ENCODE results near the gene FBXL7. TPM values are rescaled to one million over a fixed set of nuclear protein-coding genes. Genes with fewer than 3 reads are reported as not detected.

FBXL7 gene
- total RNA-seq, 1 donor from 2014 or later: 12.2 TPM

- no peak for DNase-seq (ENCODE audit: low spot score)
These were observed 204.5 kb downstream of the FBXL7 start for GRCh38 chr5:15704397-15704947.

GRCh38 chr5:15707631-15708030 is 207.7 kb downstream of the FBXL7 start:
- DNase-seq (ENCODE audit: low spot score): no peak

GRCh38 chr5:15711892-15712291 is 211.9 kb downstream of the FBXL7 start:
- no peak for DNase-seq (ENCODE audit: low spot score)

GRCh38 chr5:15715535-15715934 is 215.6 kb downstream of the FBXL7 start:
- no peak for DNase-seq (ENCODE audit: low spot score)

GRCh38 chr5:15715967-15716366 is 216.0 kb downstream of the FBXL7 start:
- DNase-seq (ENCODE audit: low spot score): no peak

DNA sequence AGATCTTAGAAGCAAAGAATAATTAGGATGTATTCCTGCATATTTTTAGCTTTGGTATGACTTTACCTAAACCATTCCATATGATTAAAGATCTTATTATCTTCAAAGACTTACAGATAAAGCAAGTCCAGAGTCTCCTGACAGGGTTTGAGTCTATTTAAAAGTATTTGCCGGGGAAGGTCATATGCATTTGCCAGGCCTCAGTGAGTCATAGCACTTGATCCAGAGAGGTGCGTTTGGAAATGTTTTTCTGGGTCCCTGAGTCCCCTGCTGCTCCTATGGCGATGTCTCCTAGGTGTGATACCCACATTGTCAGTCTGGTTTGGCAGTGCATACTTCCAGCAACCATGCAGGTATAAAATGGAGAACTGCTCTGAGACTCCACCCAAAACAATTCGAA is 217.0 kb downstream of the FBXL7 start:
- DNase-seq (ENCODE audit: low spot score): no peak

DNA sequence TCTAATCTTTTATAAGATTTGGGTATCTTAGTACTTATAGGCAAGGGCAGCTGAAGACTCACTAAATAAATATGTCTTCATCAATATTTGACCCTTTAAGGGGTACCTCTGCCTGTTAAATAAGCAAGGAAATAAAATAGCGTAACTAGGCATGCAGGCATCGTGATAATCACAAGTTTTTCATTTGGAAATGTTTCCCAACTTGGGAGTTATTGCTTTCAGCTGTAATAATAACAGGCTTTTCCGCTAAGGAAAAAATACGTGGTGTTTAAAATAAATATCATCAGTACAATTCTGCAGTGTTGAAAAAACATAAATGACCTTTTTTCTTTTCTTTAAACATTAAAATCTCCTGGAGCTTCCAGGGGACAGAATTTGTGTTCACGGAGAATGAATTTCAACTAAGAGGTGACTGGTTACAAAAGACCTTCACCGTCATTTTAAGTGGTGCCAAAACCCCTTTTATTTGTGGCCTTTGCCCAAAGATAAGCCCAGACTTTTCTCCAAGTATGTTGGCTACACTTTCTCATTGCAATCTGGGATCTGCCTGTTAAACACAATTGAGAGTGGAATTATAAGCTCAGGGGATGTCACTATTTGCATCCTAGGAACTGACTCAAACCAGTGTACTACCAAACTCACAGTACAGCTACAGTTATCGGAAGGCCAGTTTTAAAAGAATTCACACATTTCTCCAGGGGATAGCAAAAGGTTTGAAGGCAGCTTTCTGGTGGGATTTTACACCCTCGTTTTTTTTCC is 218.6 kb downstream of the FBXL7 start:
- DNase-seq (ENCODE audit: low spot score): no peak

DNA sequence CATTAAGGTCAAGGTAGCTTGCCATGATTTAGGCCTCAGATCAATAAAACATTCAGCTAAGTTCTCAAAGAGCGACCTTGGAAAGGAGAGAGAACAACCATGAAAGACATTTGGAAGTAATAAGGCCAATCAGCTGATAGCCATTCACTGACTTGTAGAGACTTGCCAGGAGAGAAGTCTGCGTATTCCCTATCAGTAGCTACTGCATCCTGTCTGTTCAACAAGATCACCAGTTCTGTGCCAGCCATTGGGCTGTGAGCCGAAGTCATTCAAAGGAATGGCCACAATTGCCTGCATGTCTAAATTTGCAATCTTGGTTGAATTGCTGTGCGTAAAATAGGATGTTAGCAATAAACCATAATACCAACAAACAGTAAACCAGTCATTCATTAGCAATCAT is 219.8 kb downstream of the FBXL7 start:
- DNase-seq (ENCODE audit: low spot score): no peak

DNA sequence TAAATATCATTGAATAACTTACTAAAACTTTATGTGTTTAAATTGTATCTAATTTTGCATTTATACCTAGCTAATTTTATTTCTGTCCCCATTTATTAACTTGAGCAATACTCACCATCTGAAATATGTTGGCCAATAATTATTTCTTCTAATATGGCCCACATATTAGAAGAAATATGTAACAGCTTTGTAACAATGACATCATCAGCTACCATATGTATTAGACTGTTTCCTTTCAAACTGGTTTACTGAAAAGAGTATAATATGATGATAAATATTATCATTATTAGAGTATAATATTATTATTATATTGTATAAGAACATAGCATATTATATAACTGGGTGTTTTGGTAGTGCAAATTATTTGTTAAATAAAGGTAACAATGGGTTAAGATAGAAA is 220.5 kb downstream of the FBXL7 start:
- no peak for DNase-seq (ENCODE audit: low spot score)

GRCh38 chr5:15722305-15722704 is 222.3 kb downstream of the FBXL7 start:
- no peak for DNase-seq (ENCODE audit: low spot score)

GRCh38 chr5:15727375-15727774 is 227.4 kb downstream of the FBXL7 start:
- DNase-seq (ENCODE audit: low spot score): no peak

DNA sequence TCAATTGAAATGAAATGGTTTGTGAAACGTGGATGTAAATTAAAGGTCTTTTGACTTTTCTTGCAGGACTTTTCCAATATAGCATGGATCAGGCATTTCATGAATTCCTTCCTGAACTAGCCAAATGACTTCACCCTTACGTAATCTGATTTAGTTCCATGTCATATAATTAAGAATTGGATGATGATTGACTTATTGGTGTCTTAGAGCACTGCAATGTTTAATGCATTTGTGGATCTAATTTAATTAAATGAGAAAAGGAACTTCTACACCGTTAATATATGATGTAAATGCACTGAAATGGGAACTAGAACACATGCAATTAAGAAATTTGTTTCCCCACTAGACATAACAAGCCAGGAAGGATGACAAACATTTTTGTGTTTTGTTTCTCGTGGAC is 228.8 kb downstream of the FBXL7 start:
- no peak for DNase-seq (ENCODE audit: low spot score)

DNA sequence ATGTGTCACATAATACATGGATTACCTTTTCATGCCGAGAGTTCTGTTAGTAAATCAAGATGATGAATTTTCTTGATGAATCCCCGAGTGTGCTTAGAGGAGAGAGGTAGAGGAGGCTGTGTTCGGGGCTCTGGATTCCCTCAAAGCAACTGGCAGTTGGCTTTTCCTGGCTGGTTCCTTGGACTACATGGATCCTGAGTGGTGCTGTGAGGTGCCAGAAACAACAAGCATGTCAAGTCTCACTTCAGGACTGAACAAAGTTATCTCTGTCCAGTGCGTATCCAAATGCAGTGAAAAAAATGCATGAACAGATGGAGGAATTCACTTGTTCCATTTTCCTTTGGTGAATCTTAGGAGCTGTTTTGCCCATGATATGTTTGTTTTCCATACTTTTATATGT is 231.7 kb downstream of the FBXL7 start:
- no peak for DNase-seq (ENCODE audit: low spot score)

DNA sequence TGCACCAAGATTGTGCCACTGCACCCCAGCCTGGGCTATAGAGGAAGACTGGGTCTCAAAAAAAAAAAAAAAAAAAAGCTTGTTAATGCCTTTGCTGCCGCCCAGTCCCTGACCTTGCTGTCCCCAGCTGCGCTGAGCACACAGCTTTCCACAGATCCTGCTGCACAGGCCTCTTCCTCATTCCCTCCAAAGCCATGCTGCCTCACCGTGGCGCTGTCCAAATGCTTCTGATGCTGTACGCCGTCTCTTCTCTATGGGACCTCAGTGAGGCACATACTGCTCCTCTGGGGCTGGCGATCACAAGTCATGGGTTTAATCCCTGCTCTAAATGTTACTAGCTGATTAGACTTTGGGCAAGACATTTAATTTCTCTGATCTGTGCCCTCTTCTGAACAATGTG is 234.1 kb downstream of the FBXL7 start:
- DNase-seq (ENCODE audit: low spot score): no peak

DNA sequence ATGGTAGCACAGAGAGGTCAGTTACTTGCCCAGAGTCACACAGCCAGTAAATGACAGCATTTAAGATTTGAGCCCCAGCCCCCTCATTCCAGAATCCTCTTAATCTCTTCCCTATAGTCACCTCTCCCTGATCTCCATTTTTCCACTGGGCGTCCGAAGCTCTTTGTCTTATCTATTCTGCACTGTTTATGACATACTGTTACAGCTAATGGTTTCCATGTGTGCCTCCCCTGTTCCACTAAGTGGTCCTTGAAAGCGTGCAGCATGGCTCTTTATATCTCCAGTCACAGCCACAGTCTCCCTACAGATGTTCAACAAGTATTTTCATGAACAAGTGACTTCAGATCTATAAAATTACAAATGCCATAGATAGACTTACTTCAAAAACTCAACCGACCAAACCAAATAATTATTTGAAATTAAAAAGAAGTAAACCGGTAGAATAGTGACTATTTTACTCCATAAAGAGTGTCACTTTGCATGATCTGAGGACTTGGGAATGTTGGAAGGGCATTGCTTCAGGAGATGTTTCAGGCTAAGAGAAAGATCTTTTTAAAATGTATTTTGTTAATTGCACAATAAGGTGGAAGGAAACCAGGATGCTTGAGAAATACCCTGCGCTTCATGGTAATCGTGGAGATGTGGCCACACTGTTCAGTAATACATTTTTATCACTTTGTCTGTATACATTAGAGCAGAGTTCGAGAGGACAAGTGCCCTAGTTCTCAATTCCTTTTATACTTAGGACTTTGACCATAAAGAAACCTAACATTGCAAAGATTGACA is 237.2 kb downstream of the FBXL7 start:
- DNase-seq (ENCODE audit: low spot score): no peak

GRCh38 chr5:15737871-15738664 is 238.1 kb downstream of the FBXL7 start:
- DNase-seq (ENCODE audit: low spot score): no peak

GRCh38 chr5:15740383-15740782 is 240.4 kb downstream of the FBXL7 start:
- no peak for DNase-seq (ENCODE audit: low spot score)

DNA sequence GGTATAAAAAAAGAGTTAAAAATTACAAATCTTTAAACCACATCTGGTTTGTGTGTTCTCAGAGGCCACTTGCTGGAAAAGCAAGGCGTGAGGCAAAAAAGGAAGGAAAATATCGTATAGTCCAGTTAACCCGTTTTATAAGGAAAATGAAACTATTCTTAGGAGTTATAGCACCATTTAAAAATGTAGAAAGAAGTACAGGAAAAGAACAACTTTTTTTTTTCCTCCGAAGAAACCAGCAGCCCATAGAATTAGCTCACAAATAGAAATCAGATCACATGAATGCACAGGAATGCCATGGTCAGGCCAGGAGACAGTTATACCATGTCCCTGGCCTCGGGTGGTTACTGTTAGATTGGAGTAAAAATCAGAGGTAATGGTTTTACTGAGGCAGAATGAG is 241.6 kb downstream of the FBXL7 start:
- no peak for DNase-seq (ENCODE audit: low spot score)

- no peak for DNase-seq (ENCODE audit: low spot score)
These were observed 246.9 kb downstream of the FBXL7 start for GRCh38 chr5:15746833-15747232.

DNA sequence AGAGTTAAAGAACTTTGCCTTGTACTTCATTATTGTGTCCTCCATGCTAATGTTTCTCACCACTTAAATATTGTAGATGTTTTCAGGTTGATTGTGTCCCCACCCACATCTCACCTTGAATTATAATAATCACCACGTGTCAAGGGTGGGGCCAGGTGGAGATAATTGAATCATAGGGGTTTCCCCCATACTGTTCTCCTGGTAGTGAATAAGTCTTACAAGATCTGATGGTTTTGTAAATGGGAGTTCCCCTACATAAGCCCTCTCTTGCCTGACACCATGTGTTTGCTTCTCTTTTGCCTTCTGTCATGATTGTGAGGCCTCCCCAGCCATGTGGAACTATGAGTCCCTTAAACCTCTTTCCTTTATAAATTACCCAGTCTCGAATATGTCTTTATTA is 248.3 kb downstream of the FBXL7 start:
- no peak for DNase-seq (ENCODE audit: low spot score)

- DNase-seq (ENCODE audit: low spot score): no peak
These were observed 252.8 kb downstream of the FBXL7 start for GRCh38 chr5:15752663-15753285.

Data from mesenteric fat pad (tissue), 1 donor.